GM21515 (cell line): ENCODE data around the gene EFL1.
"Not testable (repeated sequence)": the region's sequence is repeated elsewhere in the genome, so short reads cannot be mapped to it uniquely, and the experiment has no call there.

Source experiments
- ATAC-seq: cut with Tn5 transposase; IDR thresholded peaks from one replicate; pipeline ENCODE4 v1.9.1; 2021; ENCODE audit not compliant: unreplicated experiment

EFL1 gene

GRCh38 chr15:82262422-82263026, at the start of gene EFL1, which contains the start of gene SAXO2:
EFL1 (minus strand) TSS chr15:82262734; CDS start chr15:82261778, 956 bp downstream.
SAXO2 (plus strand) TSS chr15:82262818; CDS start chr15:82262880, 62 bp downstream.
- ATAC-seq: peak; percentile 94

- ATAC-seq: not testable (repeated sequence)
Measured at GRCh38 chr15:82311321-82311720, 48.8 kb upstream of the EFL1 start.

- ATAC-seq: no peak
Measured at GRCh38 chr15:82309802-82310201, 47.3 kb upstream of the EFL1 start.

GRCh38 chr15:82307714-82308081, 45.2 kb upstream of the EFL1 start:
- no peak for ATAC-seq

GRCh38 chr15:82306791-82307713, 44.5 kb upstream of the EFL1 start:
- ATAC-seq: no peak

GRCh38 chr15:82305621-82306048, 43.1 kb upstream of the EFL1 start:
- ATAC-seq: no peak

GRCh38 chr15:82304778-82305090, 42.2 kb upstream of the EFL1 start:
- no peak for ATAC-seq

- no peak for ATAC-seq
Measured at GRCh38 chr15:82303956-82304777, 41.6 kb upstream of the EFL1 start.

- ATAC-seq: no peak
Measured at GRCh38 chr15:82301296-82302016, 38.9 kb upstream of the EFL1 start.

- ATAC-seq: no peak
Measured at GRCh38 chr15:82300883-82301282, 38.3 kb upstream of the EFL1 start.

- not testable (repeated sequence) for ATAC-seq
Measured at GRCh38 chr15:82300326-82300725, 37.8 kb upstream of the EFL1 start.

- not testable (repeated sequence) for ATAC-seq
Measured at GRCh38 chr15:82299511-82299914, 37.0 kb upstream of the EFL1 start.

GRCh38 chr15:82298520-82298919, 36.0 kb upstream of the EFL1 start:
- no peak for ATAC-seq

- no peak for ATAC-seq
Measured at GRCh38 chr15:82298032-82298431, 35.5 kb upstream of the EFL1 start.

- ATAC-seq: no peak
Measured at GRCh38 chr15:82297546-82297945, 35.0 kb upstream of the EFL1 start.

- no peak for ATAC-seq
Measured at GRCh38 chr15:82294061-82294690, 31.6 kb upstream of the EFL1 start.

GRCh38 chr15:82292271-82292670, 29.7 kb upstream of the EFL1 start:
- no peak for ATAC-seq

- ATAC-seq: not testable (repeated sequence)
Measured at GRCh38 chr15:82288202-82288601, 25.7 kb upstream of the EFL1 start.

GRCh38 chr15:82286475-82286874, 23.9 kb upstream of the EFL1 start:
- peak; percentile 79 for ATAC-seq

GRCh38 chr15:82284381-82284780, 21.8 kb upstream of the EFL1 start:
- ATAC-seq: not testable (repeated sequence)
